Measurements from ENCODE around the gene TENM4.

- TF ChIP-seq POLR2A (IDR thresholded peaks at IDR 0.05) (no peak), CTCF (IDR thresholded peaks at IDR 0.05 in 4 of 5, conservative IDR thresholded peaks at IDR 0.05 in 1 of 5) (no peak)
Observed at GRCh38 chr11:79352349-79352703, 88.5 kb downstream of the TENM4 start.

Data from gastrocnemius medialis (tissue), 4 donors.